Amygdala (tissue), 56 donors: ENCODE results near the gene DMXL2.
"Not testable (repeated sequence)": the region's sequence is repeated elsewhere in the genome, so short reads cannot be mapped to it uniquely, and the experiment has no call there.

Experiments used
- DNase-seq, 56 donors: peaks; one replicate each; lab custom pipeline; 2025; lab: John Stamatoyannopoulos, UW

The DMXL2 gene

GRCh38 chr15:51625236-51625635, 2.7 kb upstream of the DMXL2 start:
- no peak for DNase-seq

DNA sequence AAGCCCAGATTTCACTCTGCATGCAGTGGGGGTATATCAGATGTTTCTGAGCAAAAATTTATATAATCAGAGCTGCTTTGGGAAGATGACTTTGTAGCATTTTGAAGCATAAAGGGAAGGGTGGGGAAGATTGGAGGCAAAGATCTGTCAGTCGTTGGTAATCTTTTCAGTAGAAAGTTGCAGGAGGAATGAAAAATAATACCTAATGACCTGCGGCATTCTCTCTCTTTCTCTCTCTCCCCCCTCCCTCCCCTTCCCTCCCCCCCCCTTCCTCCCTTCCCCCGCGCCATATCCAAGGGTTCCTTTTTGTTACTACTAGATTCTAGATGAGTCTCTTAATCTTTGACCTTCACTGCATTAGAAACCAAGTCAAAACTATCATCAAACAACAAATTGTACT, 1.5 kb upstream of the DMXL2 start:
- DNase-seq: no peak

DNA sequence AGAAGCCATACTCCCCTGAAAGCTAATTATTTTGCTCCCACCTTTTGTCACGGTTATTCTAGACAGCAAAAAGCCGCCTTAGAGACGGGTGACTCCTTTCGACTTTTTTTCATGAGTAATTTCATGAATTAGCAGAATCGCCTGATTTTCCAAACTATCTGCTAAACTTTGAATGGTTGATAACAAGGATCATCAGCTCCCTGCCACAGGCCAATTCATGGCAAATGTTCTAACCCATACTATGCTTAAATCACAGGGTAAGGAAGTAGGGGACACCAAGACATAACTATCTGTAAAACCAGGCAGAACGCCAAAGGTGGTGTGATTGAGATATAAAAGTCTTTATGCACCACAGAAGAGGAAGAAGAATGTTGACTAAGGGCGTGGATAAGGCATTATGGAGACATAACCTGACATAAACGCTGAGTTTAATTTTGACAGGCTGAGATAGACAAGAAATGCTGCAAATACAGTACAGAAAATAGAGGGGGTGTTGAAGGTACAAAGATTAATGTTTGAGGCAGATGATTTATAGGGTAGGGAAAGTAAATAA, 891 bp upstream of the DMXL2 start:
- DNase-seq: no peak

DNA sequence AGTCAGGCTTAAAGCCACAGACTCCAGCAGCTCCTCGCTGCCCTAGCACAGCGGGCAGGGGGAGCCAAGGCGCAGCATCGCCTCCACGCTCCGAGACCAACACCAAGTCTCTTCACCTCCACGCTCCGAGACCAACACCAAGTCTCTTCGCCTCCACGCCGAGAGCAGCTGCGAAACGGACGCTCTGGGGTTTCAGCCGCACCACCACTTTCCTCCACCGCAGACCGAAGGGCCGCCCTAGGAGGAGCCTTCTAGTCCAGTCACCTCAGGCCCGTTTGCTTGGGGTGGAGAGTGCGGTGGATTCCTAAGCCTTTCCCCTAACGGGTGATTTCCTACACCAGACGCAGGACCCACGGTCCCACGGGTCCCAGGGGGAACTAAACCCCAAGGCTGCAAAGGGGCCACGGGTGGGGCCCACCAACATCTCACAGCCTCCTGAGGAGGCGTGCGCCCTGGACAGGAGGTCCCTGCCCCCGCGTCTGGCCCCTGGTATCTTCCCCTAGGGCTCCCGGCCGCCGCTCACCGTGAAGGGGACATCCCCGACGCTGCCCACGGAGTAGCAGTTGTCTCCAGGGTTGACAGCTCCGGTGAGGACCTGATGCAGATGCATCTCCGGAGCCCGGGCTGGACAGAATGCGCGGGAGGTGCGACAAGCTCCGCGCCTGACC, 501 bp downstream of the DMXL2 start:
- peak in 48 of 56 donors; percentile 7 to 79 (median 52) for DNase-seq

DNA sequence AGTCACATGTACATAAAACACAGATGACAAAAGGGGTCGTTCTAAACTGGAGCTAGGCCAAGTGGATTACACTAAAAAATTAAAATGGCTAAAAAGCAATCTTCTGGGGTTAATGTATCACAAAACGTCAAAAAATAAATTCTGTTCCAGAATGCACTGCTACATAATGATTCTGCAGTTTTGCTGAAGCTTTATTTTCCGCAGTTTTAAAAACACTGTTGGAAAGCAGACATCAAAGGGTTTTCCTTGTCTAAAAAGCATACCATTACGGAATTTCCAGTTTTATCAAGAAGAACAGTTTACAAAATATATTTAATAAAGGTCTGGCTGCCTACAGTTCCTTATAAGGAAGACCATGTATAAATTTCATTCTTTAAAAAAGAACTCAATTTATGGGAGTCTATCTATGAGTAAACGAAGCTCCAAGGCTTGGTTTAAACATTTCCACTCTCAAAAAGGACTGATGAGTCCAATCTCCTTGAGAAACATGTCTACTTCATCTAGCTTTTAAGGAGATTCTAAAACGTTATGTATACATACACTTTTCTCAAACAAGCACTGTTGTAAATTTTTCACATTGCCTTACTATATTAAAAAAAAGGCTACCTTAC, 1.3 kb downstream of the DMXL2 start:
- DNase-seq: no peak

DNA sequence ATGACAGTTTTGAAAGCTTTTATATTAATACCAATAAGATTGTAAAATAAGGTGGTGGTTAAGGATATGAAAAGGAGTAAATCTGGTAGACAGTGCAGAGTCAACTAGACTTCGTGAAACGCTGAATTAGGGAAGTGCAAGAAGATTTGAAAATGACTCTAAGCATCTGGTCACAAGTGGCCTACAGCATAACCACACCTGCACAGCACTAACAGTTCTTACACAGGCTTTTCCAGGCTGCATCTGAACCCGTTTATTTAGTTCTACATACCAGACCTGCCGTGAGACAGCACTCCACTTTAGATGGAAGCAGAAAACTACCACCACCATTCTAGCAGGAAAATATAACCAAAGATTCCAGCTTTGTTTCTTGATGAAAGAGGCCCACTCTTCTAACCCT, 1.9 kb downstream of the DMXL2 start:
- no peak for DNase-seq

- DNase-seq: no peak
Measured at GRCh38 chr15:51620122-51620521, 2.4 kb downstream of the DMXL2 start.

DNA sequence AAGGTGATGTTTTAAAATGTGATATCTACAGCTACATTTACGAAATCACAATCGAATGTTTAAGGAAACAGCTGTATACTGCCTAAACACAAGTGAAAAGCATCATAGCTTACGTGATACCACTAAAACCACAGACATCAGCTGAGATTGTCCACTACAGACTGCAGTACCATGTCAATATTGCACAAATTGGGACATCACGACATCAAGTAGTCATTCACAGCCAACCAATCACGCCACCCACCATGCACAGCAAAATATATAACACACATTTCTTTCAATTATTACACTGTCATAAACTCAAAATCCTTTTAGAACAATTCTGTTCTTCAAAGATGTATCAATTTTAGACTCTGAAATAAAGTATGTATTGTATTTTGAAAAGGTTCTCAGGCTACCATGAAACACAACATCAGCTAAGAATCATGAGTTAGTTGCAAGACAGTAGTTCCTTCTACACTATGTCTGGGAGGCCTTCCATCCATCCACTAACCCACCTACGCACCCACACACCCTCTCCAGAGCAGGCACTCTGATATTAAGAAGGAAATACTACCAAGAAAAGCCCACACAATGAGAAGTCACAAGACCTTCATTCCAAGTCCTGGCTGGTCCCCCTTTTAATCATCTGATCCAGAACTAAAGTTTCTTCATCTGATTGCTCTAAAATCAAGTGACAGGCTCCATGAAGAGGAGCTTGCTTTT, 3.1 kb downstream of the DMXL2 start:
- DNase-seq: no peak

DNA sequence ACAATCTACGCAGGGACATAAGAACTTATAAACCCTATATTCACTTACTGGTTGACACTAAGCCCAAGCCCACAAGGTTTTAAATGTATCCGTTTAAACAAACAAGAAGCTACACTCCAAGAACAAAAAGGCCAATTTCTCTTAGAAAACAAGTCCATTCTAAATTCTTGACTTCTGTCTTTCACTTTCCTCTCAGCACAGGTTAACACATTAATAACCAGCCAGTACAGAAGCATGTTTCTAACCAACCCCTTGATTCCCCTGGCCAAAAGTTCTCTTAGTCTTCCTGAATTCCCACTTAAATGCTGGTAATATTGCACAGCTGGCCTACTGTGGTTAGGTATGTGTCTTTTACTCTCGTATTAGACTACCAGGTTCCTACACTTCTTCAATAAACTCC, 4.7 kb downstream of the DMXL2 start:
- DNase-seq: no peak

- no peak for DNase-seq
Measured at GRCh38 chr15:51613951-51614350, 8.6 kb downstream of the DMXL2 start.

- not testable (repeated sequence) for DNase-seq
Measured at GRCh38 chr15:51612669-51613068, 9.9 kb downstream of the DMXL2 start.

DNA sequence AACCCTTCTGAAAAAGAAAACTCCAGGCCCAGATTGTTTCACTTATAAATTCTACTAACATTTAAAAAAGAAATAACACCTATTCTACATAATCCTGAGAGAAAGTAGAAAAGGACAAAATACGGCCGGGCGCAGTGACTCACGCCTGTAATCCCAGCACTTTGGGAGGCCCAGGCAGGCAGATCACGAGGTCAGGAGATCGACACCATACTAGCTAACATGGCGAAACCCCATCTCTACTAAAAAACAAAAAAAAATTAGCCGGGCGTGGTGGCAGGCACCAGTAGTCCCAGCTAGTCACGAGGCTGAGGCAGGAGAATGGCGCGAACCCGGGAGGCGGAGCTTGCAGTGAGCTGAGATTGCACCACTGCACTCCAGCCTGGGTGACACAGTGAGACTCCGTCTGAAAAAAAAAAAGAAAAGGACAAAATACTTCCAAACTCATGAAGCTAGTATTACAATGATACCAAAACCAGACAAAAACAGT, 19.1 kb downstream of the DMXL2 start:
- DNase-seq: not testable (repeated sequence)

GRCh38 chr15:51603002-51603401, 19.6 kb downstream of the DMXL2 start:
- DNase-seq: no peak

DNA sequence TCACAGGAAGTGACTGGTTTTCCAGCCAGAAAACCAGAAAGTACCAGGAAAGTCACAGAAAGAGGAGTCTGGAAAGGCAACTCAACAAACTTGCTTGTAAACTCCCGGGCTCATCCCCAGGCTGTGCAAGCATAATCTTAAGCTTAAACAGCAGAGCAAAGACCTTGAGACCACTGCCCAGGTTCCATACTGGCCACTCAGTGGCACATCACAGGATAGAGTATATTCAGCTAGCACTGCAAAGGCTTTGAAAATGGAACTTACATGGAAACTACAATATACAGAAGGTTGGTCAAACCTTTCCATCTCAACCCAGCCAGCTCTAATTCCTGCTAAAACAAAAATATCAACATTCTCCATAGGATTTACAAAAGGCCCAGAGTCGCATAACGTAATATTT, 20.1 kb downstream of the DMXL2 start:
- DNase-seq: no peak

DNA sequence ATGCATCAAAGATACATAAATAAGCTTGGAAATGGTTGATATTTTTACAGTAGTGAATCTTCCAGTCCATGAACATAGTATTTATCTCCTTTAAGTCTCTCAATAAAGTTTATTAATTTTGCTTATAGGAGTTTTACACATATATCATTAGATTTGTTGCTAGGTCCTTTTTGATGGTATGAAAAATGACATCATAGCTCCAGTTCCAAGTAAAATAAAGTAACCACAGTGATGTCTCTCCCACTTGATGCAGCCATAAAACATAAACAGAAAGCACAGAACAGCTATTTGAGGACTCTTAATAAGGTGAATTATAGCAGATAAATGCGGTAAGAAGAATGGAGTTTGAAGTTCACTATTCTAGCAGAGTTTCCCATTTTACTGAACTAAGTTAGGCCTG, 20.8 kb downstream of the DMXL2 start:
- DNase-seq: no peak

- no peak for DNase-seq
Measured at GRCh38 chr15:51600114-51600513, 22.5 kb downstream of the DMXL2 start.

GRCh38 chr15:51589881-51590568, 32.5 kb downstream of the DMXL2 start:
- no peak for DNase-seq

GRCh38 chr15:51588966-51589365, 33.6 kb downstream of the DMXL2 start:
- no peak for DNase-seq

GRCh38 chr15:51585986-51586385, 36.6 kb downstream of the DMXL2 start:
- no peak for DNase-seq

GRCh38 chr15:51580982-51581381, 41.6 kb downstream of the DMXL2 start:
- no peak for DNase-seq

DNA sequence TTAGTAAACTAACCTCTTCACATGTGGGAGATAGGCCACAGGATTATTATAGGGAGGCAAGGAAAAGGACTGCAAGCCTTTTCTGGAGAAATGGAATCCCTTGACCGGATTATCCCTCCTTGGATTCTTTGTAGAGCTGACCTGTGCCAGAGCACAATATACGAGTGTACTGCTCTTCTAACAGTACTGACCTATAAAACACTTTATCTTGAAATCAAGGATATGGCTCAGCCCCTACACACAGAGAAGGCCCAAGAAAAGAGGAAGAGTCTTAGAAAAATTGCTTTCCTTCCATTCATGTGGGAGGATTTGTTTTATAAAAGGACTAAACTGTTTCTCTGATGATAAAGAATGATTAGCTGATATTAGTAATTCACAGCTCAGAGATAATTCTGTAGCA, 42.2 kb downstream of the DMXL2 start:
- DNase-seq: no peak
